ENCODE data around the gene COL4A5.
"Not testable (repeated sequence)": the region's sequence is repeated elsewhere in the genome, so short reads cannot be mapped to it uniquely, and the experiment has no call there.

Gene COL4A5

DNA sequence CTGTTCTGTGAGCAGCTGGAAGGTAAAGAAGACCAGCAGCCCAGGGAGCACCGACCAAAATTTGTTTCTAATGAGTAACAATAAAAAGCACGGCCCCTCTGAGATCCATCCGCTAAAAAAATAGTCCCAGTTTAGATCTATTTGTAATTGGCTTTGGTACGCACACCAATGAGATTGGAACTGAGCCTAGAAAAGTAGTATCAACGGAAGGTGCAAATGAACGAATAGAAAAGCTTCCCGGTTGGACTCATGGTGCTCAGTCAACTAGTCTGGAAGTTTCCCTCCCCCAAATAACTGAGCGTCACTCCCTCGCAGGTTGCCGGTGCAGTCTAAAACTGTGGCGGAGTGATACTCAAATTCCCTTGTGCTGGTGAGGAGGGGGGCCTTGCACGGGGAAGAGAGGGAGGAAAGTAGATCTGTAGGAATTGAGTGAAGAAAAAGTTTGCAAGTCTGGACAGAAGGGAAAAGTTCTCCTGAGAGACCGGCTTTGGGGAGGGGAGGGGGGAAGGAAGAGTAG lies at the start of gene COL4A5:
Gene COL4A5, plus strand, starts transcription at position 413 of the 517 bp plus-strand sequence. CDS start 288 bp downstream, outside the sequence.
- DNase-seq (ENCODE audit: low read depth), result no peak

- not testable (repeated sequence) for DNase-seq (ENCODE audit: low read depth)
Observed at GRCh38 chrX:108390976-108391717, 48.5 kb upstream of the COL4A5 start.

DNA sequence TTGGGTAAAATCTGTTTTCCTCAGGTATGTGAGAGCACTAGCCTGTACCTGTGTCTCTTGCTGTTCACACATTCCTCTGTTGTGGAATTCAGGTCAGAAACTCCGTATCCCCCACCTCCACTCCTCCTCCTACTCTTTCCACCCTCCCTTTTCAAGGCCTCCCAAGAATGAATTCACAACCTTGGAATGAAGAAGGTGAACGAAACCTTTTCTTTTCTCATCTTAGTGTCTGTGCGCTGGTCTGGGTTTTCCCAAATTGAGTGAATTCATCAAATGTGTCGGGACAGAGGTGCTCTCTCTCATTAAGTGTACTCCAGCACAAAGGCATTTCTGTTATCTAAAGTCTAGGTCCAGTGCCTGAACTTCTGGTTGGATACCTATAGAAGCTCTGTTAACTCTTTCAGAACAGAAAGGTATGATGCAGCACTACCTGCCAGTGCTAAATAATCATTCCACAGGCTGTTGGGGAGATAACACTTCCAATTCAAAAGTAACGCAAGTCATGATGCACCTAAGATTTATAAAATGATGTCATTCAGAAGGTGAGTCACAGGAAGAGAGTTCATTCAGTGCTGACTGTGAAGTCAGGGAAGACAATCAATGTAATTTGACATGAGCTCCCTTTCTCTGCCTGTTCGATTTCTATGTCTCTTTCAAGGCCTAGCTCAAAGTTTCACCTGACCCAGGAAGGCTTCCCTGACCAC lies 43.3 kb upstream of the COL4A5 start:
- no peak for DNase-seq (ENCODE audit: low read depth)

DNA sequence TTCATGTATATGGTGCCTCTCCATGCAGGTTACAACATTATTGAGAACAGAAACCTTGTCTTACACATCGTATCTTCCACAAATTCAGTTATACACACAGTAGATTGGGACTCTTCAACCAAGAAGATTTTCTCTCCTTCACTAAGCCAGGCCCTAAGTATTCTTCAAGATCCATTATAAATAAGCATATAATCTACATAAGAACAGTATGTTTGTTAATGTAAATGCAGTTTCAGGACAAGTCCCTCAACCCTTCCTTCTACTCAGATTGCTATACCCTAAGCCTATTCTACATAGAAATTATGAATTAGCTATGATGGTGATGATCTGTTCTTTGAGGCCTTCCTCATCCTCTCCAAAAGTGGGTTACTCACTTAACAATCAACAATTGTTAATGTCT lies 42.7 kb upstream of the COL4A5 start:
- DNase-seq (ENCODE audit: low read depth), result no peak

GRCh38 chrX:108397627-108398391 lies 41.8 kb upstream of the COL4A5 start:
- DNase-seq (ENCODE audit: low read depth), result no peak

DNA sequence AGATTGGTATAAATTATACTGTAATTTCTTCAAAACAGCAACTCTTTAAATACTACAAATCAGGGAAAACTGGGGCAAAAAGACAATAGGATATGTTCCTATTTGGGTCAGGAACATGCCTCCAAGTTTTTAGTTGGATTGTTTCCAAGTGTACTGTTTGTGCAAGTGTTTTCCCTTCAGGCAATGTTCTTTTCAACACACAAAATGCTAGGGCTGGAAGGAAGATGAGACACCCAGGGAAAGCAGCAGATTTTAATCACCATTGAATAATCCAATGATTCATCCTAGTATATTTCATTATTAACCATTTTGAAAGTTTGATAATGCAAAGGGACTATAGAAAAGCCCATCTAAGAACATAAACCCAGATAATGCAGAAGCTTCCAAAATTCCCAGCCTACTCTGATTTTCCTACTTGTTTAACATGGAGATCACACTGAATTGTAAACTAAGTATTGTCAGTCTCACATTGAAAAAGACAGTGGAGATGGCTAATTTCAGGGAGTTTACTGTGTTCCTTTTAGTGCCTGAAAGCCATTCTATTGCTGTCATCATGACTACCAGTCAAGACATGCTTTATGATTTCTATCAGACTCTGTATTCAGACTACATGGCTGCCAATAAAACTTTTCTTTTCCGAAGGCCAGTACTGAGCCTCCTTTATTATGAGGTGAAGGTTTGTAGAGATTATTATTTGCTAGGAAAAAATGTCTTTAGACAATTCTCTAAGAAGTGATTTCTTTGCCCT lies 40.0 kb upstream of the COL4A5 start:
- no peak for DNase-seq (ENCODE audit: low read depth)

GRCh38 chrX:108412783-108413182 lies 26.9 kb upstream of the COL4A5 start:
- no peak for DNase-seq (ENCODE audit: low read depth)

DNA sequence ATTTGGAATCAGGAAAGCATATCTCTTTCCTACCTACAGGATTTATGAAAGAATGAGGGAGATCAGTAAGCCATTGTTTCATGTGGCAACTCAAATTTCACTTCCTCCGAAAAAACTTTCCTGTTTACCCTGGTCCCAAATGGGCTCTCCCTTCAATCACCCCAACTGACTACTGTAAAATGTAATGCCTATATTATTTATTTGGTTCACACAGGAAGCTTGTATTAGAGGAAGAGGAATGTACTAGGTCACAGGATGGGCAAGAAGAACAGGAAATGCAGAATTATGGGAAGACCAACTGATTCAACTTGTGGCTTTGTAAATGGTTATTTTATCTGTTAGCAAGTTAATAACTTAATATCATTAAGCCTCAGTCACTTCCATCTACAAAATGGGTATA lies 24.5 kb upstream of the COL4A5 start:
- no peak for DNase-seq (ENCODE audit: low read depth)

GRCh38 chrX:108415891-108416290 lies 23.7 kb upstream of the COL4A5 start:
- DNase-seq (ENCODE audit: low read depth), result no peak

DNA sequence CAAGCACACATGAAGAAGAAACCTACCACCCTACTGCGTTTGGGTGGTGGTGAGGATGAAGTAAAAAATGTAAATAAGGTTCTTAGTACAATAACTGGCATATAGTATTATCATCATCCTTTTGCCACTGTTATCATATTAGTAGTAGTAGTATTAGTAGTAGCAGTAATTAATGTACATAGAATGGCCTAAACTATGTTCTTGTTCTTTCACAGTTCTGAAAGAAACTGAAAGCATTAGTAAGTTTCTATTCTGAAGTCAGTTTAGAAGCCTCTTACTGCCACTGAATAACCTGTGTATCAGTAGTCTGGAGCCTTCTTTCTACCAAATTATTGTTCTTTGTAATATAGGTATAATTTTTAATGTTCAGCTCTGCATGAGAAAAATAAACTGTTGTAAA lies 22.4 kb upstream of the COL4A5 start:
- no peak for DNase-seq (ENCODE audit: low read depth)

- no peak for DNase-seq (ENCODE audit: low read depth)
Observed at GRCh38 chrX:108419401-108419800, 20.2 kb upstream of the COL4A5 start.

GRCh38 chrX:108420481-108420880 lies 19.2 kb upstream of the COL4A5 start:
- DNase-seq (ENCODE audit: low read depth), result no peak

DNA sequence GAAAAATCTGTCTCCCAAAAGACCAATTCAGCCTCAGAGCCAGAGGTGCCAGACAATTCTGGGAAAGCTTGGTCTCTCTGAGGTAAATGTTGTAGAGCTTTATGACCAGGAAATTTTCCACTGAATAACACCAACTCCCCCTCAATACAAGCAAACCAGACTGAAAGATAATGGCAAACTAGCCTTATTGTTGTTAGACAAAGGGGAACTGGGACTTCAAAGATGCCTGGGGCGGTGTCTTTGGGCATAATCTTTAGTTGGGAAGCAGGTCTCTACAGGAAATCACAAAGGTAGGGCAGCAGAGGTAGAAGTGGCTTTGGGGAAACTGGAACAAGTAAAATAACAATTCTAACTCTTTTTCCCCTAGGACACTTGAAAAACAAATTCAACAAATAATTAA lies 13.4 kb upstream of the COL4A5 start:
- DNase-seq (ENCODE audit: low read depth), result no peak

GRCh38 chrX:108435261-108435660 lies 4.4 kb upstream of the COL4A5 start:
- no peak for DNase-seq (ENCODE audit: low read depth)

GRCh38 chrX:108437349-108438109 lies 2.1 kb upstream of the COL4A5 start:
- no peak for DNase-seq (ENCODE audit: low read depth)

- no peak for DNase-seq (ENCODE audit: low read depth)
Observed at GRCh38 chrX:108438110-108438623, 1.5 kb upstream of the COL4A5 start, which contains the start of gene COL4A6. TSS of gene COL4A6 (minus strand) at chrX:108438422. CDS start at chrX:108438196, 226 bp downstream.

DNA sequence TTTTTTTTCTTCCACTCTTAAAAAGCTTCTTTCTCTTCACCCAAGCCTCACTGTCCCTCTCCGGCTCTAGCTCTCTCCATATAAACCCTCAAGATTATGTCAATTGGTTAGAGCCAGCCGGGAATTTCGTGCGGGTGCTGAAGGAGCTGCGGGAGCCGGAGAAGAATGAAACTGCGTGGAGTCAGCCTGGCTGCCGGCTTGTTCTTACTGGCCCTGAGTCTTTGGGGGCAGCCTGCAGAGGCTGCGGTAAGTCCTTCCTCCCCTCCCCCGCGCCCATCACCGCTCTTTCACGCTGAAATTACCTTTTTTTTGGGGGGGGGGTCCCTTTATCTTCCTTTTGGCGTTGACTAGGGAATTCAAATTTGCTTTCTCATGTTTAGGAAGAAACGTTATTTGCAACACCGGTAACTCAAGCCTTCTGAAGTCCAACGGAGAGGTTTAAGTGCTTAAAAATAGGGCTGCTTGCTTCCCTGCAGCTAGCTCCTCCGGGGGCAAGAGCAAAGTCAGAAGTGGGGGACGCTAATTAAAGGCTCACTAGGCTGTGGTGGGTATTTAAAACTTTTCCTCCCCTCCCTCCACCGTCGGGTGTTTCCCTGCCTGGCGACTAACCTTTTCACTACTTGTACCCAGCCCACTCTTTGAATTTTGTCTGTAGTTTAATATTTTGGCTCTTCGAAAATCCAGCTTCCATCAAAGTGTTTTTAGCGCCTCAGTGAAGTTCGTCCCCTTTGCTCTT lies 491 bp downstream of the COL4A5 start:
- DNase-seq (ENCODE audit: low read depth), result no peak

DNA sequence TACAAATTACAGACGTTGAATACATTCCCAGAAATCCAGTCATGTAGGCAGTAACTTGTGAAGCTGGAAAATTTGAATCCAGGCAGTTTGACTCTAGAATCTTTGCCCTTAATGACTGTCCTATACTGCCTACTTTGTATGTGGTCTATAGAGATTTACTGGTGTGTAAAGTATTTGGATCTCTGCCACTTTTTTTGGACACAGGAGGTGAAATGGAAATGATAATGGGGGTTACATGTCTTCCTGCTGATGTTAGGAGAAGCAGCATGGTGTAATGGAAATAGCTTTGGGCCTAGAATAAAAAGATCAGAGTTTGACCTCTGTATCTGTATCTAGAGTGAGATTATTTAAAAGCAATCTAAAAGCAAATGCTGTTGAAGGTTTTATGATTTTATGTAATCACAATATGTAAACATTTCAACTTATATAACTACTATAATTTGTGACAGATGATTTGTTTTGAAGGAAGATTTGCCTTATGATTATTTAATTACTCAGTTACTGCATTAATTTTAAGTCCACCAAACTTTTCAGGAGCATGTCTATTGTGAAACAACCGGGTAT lies 3.3 kb downstream of the COL4A5 start:
- DNase-seq (ENCODE audit: low read depth), result no peak

DNA sequence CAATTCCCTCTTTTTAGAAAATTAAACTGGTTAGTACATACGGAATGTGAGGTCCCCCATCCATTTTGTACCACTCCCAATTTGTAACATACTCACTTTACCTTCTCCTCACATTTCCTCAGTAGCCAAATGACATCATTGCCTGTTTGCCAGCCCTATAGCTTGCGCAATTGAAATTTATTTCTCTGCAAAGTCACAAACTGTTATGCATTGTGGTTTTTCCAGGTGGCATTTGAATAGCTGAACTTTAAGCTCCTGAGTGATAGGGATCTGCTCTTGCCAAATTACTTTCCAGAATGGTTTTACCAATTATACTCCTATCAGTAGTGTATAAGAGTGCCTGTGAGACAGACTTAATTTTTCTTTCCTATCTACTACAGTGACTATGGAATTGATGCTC lies 7.7 kb downstream of the COL4A5 start:
- DNase-seq (ENCODE audit: low read depth), result no peak

- DNase-seq (ENCODE audit: low read depth), result no peak
Observed at GRCh38 chrX:108453841-108454240, 14.2 kb downstream of the COL4A5 start.

All from stimulated activated CD8-positive, alpha-beta memory T cell treated with anti-CD3 and anti-CD28 coated beads, Interleukin-15, amount 100 ng/mL, for 24 hours (primary cell).